ENCODE data around the gene SNX5. TPM values are rescaled to one million over a fixed set of nuclear protein-coding genes. Genes with fewer than 3 reads are reported as not detected.

Gene SNX5
- total RNA-seq, 1 experiment from 2014 or later, result 159 TPM

GRCh38 chr20:17992847-17993513 is 24.4 kb upstream of the SNX5 start:
- Histone ChIP-seq H3K27me3 (ENCODE audit: insufficient read depth, low read length) (no peaks in the 10 kb centered on the region), H3K4me1 (ENCODE audit: control insufficient read depth in 1 of 2, insufficient read depth in 2 of 2, low read length in 2 of 2) (peaks cover 0 to 6% of the 10 kb centered on the region in 2 experiments; a peak in 2 of 4 replicates), H3K27ac (ENCODE audit: low read depth, low read length) (no peak overlapping the region), H3K9me3 (ENCODE audit: control insufficient read depth in 1 of 2, insufficient read depth in 1 of 2, low read depth in 1 of 2, low read length in 2 of 2) (no peaks in the 10 kb centered on the region), H3K4me3 (replicated peaks in 1 of 2; ENCODE audit: low read depth in 1 of 2, low read length in 2 of 2) (no peak overlapping the region), H3K9me2 (ENCODE audit: insufficient read depth) (no peaks in the 10 kb centered on the region), H3K36me3 (ENCODE audit: control insufficient read depth in 1 of 2, insufficient read depth in 2 of 2, low read length in 2 of 2) (peaks cover 7 to 17% of the 10 kb centered on the region in 2 experiments), H4K20me1 (ENCODE audit: insufficient read depth) (no peaks in the 10 kb centered on the region), H3K4me2 (ENCODE audit: low read length) (no peak overlapping the region), H3K79me2 (ENCODE audit: insufficient read depth, low read length) (peaks cover 10% of the 10 kb centered on the region), H2AFZ (ENCODE audit: low read depth, low read length, poor library complexity, severe bottlenecking) (no peak overlapping the region), H3K9ac (ENCODE audit: low read length) (no peak overlapping the region)
- intact Hi-C loops (cut with micrococcal nuclease), result loop anchor here (10.0 kb wide), 2 partner anchors 282 to 458 kb away; partner anchors contain the start of gene BFSP1
- DNase-seq (ENCODE audit: low read depth, low spot score) (no peak), ATAC-seq (no peak)
- CTCF ChIA-PET, result no interaction called here
- BruUV-seq (replicated peaks), result no TSS peak
- TF ChIP-seq, protein P1, sequence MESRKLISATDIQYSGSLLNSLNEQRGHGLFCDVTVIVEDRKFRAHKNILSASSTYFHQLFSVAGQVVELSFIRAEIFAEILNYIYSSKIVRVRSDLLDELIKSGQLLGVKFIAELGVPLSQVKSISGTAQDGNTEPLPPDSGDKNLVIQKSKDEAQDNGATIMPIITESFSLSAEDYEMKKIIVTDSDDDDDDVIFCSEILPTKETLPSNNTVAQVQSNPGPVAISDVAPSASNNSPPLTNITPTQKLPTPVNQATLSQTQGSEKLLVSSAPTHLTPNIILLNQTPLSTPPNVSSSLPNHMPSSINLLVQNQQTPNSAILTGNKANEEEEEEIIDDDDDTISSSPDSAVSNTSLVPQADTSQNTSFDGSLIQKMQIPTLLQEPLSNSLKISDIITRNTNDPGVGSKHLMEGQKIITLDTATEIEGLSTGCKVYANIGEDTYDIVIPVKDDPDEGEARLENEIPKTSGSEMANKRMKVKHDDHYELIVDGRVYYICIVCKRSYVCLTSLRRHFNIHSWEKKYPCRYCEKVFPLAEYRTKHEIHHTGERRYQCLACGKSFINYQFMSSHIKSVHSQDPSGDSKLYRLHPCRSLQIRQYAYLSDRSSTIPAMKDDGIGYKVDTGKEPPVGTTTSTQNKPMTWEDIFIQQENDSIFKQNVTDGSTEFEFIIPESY (IDR thresholded peaks at IDR 0.05; ENCODE audit: extremely low read depth, insufficient replicate concordance, low read length), result no peak
- TF ChIP-seq CTCF (IDR thresholded peaks at IDR 0.05 in 2 of 3, conservative IDR thresholded peaks at IDR 0.05 in 1 of 3; ENCODE audit: borderline replicate concordance in 1 of 3, insufficient read depth in 1 of 3, low read depth in 2 of 3, low read length in 2 of 3), result no peak
- TF ChIP-seq TCF7L2 (IDR thresholded peaks at IDR 0.05; ENCODE audit: borderline replicate concordance, extremely low read depth, insufficient read depth, insufficient read length), result no peak
- TF ChIP-seq, protein P2, sequence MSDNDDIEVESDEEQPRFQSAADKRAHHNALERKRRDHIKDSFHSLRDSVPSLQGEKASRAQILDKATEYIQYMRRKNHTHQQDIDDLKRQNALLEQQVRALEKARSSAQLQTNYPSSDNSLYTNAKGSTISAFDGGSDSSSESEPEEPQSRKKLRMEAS (IDR thresholded peaks at IDR 0.05), result no peak
- TF ChIP-seq EGR1 (IDR thresholded peaks at IDR 0.05; ENCODE audit: low read depth), result no peak
- TF ChIP-seq JUND (IDR thresholded peaks at IDR 0.05), result no peak
- TF ChIP-seq EZH2phosphoT487 (IDR thresholded peaks at IDR 0.05; ENCODE audit: borderline replicate concordance), result no peak
- no peak for TF ChIP-seq REST (IDR thresholded peaks at IDR 0.05; ENCODE audit: low read depth)
- TF ChIP-seq ELF1 (IDR thresholded peaks at IDR 0.05; ENCODE audit: borderline replicate concordance, low read depth), result no peak
- TF ChIP-seq CEBPB (IDR thresholded peaks at IDR 0.05; ENCODE audit: low read depth), result no peak
- no peak for TF ChIP-seq ZNF274 (IDR thresholded peaks at IDR 0.05; ENCODE audit: low read depth, low read length)
- TF ChIP-seq EZH2 (IDR thresholded peaks at IDR 0.05), result no peak
- TF ChIP-seq POLR2AphosphoS5 (IDR thresholded peaks at IDR 0.05; ENCODE audit: low read depth, low read length), result no peak
- TF ChIP-seq YY1 (IDR thresholded peaks at IDR 0.05; ENCODE audit: extremely low read depth, insufficient replicate concordance, low read depth, low read length), result no peak
- TF ChIP-seq, protein P3, sequence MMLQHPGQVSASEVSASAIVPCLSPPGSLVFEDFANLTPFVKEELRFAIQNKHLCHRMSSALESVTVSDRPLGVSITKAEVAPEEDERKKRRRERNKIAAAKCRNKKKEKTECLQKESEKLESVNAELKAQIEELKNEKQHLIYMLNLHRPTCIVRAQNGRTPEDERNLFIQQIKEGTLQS (IDR thresholded peaks at IDR 0.05), result no peak
- RAD21 ChIA-PET (ENCODE audit: low non-redundant PET in 1 of 2, low total read pairs in 2 of 2, uncharacterized antibody in 2 of 2, unreplicated experiment in 2 of 2), result no interaction called here
- POLR2A ChIA-PET, result no interaction called here

Data from HCT116 (cell line).